Epithelial cell of proximal tubule (primary cell): ENCODE data around the gene ZFYVE28. TPM values are rescaled to one million over a fixed set of nuclear protein-coding genes. Genes with fewer than 3 reads are reported as not detected.

Source experiments
- DNase-seq: peaks from one replicate; pipeline ENCODE4 v3.0.0-alpha.2; 2011; ENCODE audit warnings: low read depth
- H3K4me3 ChIP-seq: 2 replicates; pipeline ENCODE4 v1.5.1; 2011; ENCODE audit warnings: low read depth, mild to moderate bottlenecking, low read length
- CTCF ChIP-seq: conservative IDR thresholded peaks from 2 replicates; pipeline ENCODE4 v1.5.1; 2012; ENCODE audit warnings: low read depth, mild to moderate bottlenecking, low read length
- total RNA-seq: library from RNA; depleted of rRNA; stranded (reverse); fragments of >200 nt; gene quantifications from 2 replicates; pipeline ENCODE4 v1.2.3, GENCODE V29; 2015

The ZFYVE28 gene
- total RNA-seq, 1 donor from 2014 or later = 0.58 TPM

GRCh38 chr4:2337131-2337723 lies 81.2 kb downstream of the ZFYVE28 start:
- no peak overlapping the region for H3K4me3 ChIP-seq
- no peak for DNase-seq
- TF ChIP-seq CTCF = no peak

GRCh38 chr4:2336659-2337058 lies 81.8 kb downstream of the ZFYVE28 start:
- no peak overlapping the region for H3K4me3 ChIP-seq
- no peak for DNase-seq
- TF ChIP-seq CTCF = no peak

GRCh38 chr4:2335729-2336101 lies 82.7 kb downstream of the ZFYVE28 start:
- no peak for TF ChIP-seq CTCF
- DNase-seq = no peak
- no peak overlapping the region for H3K4me3 ChIP-seq

GRCh38 chr4:2334826-2335728 lies 83.4 kb downstream of the ZFYVE28 start:
- TF ChIP-seq CTCF = no peak
- no peak for DNase-seq
- H3K4me3 ChIP-seq = no peak overlapping the region

GRCh38 chr4:2333916-2334644 lies 84.4 kb downstream of the ZFYVE28 start:
- no peak overlapping the region for H3K4me3 ChIP-seq
- no peak for DNase-seq
- TF ChIP-seq CTCF = no peak

GRCh38 chr4:2333356-2333841 lies 85.0 kb downstream of the ZFYVE28 start:
- no peak overlapping the region for H3K4me3 ChIP-seq
- DNase-seq = no peak
- TF ChIP-seq CTCF = no peak
